HG03565 (cell line): Measurements from ENCODE around the gene JAG2.

Experiments used
- ATAC-seq: cut with Tn5 transposase; IDR thresholded peaks from one replicate; pipeline ENCODE4 v1.9.1; 2021; ENCODE audit warnings: mild to moderate bottlenecking, moderate library complexity; ENCODE audit not compliant: unreplicated experiment

The JAG2 gene

DNA sequence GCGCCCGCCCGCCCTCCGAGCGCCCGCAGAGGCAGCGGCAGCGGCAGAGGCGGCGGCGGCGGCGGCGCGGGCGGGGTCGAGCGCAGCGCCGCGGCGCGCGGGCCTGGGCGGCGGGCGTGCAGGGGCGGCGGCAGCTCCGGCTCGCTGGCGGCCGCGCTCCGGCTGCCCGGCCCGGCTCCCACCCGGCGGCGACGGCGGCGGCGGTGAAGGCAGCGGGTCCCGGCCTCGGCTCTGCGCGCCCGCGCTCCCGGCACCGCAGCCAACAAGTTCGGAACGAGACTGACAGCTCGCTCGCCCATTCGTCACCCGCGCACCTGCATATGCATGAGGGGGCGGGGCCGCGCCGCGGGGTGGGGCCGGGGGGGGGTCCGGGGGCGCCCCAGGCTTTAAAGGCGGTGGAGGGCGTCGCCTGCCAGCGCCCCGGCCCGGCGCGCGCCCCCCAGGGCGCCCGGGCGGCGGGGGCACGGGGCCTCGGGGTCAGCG is at the start of gene JAG2:
Gene JAG2 (minus strand): TSS at position 281 of the 483 bp plus-strand sequence. CDS start 356 bp downstream, outside the sequence.
- no peak for ATAC-seq

DNA sequence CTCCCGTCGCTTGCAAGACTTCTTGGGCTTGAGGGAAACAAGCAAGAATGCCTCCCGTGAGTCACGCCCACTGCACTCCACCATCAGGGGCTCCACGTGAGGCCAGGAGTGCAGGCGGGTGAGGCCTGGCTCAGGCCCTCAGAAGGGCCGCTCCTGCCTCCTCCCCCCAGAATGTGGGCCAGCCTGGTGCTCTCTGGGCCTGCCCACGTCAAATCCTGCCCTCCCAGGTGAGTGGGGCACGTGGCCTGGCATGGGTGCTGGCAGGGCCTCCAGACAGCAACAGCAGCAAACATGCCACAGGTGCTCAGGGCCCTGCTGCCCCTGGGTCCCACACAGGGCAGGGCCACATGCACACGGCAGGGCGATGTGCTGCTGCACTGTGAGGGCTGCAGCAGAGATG is 49.2 kb upstream of the JAG2 start:
- no peak for ATAC-seq

DNA sequence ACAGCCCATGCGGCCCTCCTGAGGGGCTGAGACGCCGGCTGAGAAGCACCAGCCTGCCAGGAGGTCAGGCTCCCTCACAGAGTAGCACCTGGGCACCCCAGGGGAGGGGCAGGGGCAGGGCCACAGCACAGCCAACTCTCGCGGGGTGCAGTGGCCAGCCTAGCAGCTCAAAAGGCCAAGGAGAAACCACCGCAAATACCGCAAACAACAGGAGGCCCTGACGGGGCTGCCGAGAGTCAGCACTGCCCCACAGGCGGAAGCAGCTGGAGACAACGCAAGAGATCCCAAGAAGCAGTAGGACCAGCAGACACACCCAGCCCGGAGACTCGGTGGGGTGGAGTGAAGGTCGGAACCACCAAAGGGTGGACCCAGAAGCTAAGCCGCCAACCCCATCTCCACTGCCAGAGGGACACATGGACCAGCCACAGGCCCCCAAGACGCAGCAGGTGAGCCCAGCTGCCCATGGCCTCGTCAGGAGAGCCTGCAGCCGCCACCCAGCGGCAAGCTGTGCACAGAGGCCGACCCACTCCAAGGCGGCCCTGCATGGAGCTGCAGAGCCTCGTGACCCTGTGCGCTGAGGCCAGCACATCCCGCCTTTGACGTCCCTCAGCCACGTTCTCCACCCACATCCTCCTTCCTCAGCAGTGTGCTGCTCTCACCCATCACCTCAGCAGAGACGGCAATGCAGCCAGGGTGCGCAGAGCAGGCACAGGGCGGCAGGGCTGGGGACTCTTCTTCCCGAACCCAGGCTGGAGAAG is 48.1 kb upstream of the JAG2 start:
- no peak for ATAC-seq

DNA sequence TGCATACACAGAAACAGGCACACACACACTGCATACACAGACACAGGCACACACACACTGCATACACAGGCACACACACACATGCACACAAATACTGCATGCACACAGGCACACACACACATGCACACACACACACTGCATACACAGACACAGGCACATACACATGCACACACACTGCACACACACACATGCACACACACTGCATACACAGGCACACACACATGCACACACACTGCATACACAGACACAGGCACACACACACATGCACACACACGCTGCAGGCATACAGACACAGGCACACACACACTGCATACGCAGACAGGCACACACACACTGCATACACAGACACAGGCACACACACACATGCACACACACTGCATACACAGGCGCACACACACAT is 47.0 kb upstream of the JAG2 start:
- ATAC-seq, result no peak

DNA sequence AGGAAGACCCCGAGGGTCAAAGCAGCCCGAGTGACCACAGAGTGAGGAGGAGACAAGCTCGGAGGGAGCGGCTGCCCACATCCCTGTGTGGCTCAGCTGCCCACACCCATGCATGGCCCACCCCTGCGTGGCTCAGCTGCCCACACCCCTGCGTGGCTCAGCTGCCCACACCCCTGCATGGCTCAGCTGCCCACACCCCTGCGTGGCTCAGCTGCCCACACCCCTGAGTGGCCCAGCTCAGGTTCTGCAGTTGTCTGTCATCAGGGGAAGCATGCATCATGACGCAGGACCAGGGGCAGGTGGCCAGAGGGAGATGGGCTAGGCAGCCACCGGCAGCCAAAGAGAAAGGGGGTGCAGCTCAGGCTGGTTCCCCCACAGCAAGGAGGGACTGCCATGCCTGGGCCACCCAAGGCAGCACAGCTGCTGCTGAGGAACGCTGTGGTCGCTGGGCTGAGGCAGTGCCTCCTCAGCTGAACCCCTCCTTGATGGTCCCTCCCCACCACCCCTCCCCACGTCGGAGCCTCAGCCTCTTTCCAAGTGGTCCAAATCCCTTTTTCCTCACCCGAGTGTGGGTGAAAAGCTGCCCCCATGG is 45.8 kb upstream of the JAG2 start:
- ATAC-seq, result no peak

DNA sequence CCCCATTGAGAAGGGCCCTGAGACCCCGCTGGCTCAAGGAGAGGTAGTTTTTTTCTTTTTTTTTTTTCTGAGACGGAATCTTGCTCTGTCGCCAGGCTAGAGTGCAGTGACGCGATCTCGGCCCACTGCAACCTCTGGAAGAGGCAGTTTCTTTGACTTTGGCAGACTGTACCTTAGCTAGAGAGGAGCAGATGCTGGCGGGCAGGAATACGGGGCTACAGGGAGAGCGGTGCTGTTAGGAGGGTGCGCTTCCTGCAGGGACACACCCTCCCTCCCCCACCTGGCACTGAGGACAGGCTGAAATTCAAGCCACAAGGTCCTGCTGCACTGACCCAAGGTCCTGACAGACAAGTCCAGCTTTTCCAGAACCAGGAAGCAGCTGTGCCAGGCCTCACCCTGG is 44.8 kb upstream of the JAG2 start:
- no peak for ATAC-seq

DNA sequence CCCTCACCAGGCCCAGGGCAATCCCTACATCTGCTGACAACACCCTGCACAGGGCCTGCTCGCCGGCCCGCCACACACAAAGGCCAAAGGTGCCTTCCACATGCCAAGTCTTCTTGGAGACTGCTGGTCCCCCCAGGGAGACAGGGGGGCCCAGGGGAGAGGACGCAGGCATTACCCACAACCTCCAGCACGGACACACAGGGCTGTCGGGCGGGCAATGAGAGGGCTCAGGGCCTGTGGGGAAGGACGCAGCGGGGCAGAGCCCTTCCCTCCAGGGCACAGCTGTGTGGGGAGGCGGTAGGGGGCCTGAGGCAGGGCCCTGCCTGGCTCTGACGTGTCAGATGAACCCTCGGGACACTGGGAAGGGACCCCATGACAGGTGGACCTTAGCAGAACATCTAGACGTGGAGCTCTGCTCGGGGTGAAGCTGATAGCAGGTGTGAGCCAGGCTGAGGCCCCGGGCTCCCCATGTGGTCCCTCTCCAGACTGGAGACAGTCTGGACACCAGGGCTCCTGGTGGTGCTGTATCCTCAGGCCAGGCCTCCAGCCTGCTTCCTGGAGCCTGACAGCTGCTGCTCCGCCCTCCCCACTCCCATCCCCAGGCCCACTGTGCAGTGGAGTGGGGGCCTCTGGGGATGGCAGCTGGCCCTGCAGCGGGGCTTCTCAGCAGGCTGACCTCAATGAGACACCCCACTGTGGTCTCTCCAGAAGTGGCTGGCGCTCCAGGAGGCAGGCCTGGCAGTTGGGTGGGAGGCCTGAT is 44.1 kb upstream of the JAG2 start:
- ATAC-seq, result no peak

DNA sequence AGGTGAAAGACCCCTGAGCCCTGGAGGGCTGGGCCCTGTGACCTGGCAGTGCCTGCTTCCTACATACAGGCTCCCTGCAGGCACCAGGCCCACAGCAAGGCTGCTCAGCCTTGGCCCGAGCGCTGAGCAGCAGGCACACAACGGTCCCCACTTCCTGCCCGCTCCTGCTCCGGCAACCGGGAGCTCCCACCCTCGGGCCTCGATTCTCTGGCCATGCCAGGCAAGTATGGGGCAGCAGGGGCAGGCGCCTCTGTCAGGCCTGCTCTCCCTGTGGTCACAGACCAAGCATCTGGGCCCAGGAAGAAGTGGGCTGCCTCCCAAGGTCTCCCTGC is 43.1 kb upstream of the JAG2 start:
- no peak for ATAC-seq

DNA sequence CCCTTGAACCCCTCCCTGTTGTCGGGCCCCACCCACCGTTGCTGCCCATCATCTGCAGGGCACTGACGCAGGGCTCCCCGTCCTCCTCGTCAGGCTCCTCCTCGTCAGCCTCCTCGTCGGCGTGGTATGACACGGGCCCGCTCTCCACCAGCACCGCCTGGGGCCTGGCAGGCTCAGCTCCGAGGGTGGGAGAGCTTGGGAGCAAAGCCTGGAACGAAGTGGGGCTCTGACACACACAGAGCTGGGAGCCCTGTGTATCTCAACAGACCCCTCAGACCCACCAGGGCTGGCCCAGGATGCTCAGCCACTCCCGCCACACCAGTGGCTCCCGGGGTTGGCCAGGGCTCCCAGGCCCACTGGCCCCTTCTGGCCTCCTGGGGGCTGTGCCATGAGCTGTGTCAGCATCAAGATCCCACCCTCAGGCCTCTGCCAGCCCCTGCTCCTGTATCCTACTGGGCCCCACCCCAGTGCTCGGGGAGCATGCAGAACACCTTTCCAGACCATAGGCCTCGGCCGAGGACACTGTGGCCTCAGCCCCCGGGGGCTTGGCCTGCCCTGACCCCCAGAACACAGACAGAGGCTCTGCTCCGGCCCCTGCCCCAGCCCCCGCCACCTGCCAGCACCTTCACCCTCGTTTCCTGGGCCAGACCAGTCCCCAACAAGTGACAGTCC is 42.6 kb upstream of the JAG2 start:
- no peak for ATAC-seq

DNA sequence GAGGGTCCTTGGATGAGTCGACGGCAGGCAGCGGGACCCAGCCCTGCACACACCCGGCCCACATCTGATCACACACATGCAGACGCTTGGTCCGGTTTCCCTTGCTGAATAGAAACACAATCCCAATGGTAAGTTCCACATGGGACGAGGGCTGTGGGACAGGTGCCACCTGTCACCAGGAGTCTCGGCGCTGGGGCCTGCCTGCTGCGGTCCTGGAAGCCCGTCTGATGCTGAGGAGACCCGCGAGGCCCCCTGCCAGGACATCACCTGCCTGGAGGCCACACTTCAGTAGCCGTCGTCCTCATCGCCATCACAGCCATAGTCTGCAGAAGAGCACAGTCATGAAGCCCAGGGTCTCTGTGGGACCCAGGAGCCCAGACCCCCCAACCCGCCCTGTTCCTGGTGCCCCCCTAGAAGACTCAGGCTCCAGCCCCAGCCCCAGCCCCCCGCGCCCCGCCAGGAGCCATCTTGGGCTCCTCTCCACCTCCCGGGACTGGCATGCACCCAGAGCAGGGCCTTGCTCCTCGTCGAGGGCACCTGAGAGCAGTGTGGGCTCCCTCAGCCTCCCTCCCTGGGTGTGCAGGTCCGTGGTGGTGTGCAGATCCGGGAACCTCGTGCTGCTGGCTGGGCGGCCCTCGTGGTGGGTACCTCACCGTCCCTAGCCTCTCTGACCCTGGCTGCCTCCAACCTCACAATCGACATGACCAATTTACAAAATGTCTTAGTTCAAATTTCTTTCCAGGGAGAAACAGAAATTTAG is 41.9 kb upstream of the JAG2 start:
- no peak for ATAC-seq

DNA sequence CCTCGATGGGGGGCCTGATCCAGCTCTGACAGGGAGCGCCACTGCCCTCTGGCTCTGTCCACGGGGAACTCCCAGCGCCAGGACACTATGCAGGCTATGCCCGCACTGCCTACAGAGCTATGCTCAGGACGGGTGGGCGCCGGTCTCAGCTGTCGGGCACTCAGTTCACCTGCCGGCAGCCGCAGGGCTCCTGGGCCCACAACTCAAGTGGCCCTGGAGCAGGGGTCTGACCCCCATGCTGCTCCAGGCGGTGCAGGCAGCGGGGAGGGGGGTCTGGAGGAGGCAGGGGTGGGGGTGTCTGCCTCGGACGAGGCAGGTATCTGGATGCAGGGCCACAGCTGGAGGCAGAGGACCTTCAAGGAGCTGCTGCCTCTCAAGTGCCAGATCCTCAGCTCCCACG is 41.1 kb upstream of the JAG2 start:
- ATAC-seq, result no peak

DNA sequence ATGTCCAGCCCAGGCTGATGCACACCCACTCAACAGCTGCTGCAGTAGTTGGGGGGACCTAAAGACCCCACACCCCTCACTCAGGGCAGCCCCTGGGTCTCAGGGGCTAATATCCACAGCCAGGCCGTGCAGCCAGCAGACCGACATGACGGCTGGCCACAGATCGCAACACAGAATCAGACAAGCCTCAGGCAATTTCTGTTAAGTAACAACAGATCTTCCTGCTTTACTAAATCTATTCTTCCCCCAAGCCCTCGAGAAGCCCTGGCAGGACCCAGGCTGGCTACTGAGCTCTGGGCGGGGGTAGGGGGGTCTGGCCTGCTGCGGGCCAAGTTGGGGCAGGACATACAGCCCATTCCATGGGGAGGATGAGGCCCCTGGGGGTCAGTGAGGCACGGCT is 40.5 kb upstream of the JAG2 start:
- no peak for ATAC-seq

DNA sequence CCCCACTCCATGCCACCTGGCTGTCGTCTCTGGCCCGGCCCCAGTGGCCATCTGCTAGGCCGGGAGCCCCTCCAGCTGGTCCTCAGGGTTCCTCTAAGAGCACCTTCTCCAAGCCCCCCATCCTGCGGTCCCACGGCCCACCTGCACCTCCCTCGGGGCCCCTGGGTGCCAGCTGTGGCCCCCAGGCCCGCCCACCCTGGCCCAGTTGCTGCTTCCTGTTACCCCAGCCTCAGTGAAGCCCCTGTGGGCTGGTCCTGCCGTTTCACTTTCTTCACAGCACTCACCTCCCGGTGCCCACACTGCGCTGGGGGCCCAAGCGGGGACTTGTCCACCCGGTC is 40.1 kb upstream of the JAG2 start:
- ATAC-seq, result no peak

DNA sequence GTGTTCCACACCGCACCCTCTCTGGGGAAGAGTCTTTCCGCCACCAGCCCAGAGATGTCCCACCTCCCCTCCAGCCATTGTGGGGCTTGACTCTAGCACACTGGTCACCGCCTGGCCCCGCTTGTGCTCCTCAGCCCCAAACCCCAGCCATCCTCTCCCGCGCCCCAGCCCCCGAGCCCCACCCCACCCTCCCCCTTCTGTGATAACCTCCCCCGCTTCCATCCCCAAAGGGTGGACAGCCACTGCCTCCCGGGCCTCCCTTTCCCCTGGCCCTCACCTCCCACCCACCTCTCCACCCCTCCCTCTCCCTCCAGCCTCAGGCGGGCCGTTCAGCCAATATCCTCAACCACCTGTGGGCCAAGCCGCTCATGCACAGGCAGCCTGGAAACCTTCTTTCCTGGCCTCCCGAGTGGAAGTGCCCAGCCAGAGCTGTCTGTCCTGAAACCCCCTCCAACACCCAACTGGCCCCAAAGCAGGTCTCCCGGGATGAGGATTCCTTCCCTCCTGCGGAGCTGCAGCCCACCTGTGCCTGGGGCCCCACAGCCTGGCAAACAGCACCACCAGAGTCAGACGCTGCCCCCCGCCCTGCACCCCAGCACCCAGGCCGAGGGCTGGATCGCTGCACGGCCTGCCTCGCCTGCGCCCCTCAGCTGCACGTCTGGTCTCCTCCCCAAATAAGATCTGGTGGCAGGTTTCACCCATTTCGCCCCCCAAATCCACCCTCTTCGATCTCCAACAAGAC is 39.6 kb upstream of the JAG2 start:
- ATAC-seq, result no peak

DNA sequence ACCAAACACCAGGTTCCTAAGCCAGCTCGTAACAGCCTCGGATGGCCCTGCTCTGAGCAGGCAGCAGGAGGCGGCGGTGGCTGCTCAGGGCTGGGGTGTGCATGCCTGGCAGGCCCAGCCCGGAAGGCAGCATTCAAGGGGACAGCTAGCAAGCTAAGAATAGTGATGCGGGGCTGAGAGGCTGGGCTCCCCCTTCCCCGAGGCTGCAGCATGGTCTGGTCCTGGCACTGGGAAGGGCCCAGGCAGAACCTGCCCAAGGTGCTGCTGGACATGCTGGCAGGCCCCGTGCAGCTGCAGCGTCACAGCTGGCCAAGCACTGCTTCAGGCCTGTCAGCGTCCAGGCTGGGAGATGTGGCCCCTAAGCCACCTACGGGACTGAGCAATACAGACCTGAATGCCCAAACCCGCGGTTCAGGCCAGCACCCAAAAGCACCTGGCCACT is 38.9 kb upstream of the JAG2 start:
- ATAC-seq, result no peak

DNA sequence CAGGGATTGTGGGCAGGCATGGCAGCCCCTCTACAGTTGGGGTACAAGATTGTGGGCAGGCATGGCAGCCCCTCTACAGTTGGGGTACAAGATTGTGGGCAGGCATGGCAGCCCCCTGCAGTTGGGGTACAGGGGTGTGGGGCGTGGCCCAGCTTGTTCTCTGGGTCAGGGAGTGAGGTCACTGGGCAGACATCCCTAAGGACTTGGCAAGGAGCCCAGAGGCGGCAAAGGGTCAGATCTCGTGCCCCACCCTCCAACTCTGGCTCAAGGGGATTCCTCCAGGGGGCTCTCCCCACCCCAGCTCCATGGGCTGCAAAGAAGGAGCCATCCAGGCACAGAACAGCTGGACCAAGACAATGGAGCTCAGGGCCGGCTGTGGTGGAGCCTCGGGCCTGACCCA is 38.3 kb upstream of the JAG2 start:
- ATAC-seq, result no peak

DNA sequence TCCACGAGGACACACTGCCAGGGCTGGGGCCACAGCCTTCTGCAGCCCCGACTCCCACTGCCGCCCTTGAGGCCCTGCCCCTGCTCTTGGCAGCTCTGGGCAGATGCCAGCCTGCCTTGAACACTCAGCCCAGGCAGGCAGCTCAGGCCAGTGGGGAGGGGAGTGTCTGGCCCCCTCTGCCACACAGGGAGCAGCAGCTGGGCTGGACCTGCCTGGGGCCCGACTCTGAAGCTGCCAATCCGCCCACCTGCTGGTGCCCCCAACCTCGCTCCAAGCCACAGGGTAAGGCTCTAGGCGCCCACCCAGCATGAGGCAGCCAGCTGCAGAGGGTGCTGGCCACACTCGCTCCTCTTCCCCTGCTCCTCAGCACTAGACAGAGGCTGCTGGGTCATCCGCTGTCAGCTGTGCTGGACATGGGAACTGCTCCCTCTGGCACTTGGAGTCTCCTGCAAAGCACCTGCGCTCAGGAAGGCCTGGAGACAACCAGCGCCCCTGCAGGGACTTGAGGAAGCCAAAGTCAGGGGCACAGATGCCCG is 37.2 kb upstream of the JAG2 start:
- no peak for ATAC-seq

DNA sequence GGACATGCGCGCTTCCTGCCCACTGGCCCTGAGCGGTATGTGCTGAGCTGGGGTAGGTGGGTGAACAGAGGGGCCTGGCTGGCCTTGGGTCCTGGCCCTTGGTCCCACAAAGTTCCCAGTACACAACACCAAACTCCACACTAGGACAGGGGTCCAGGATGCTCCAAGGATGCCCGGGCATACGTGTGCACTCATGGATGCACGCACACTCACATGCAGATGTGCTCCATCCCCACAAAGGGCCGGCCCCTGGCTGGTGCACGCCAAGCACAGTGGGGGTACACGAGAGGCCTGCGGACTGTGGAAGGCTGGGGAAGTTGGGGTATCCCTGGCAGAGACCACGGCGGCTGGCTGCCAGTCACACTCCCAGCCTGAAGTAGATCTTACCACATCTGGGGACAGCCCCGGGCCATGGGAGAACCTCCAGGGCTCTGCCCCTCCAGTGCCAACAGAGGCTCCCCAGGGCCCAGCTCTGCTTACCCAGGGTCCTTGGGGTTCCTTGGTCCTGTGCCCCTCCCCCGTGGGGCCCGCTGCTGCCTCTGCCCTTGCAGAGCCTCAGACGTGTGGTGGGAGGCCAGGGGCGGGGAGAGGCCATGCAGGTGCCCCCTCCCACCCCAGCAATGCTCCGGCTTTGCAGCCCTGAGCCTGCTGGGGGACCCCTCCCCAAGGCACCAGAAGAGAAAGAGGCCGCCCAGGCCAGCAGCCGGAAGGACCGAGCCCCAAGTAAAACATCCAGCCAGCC is 36.5 kb upstream of the JAG2 start:
- ATAC-seq, result no peak

DNA sequence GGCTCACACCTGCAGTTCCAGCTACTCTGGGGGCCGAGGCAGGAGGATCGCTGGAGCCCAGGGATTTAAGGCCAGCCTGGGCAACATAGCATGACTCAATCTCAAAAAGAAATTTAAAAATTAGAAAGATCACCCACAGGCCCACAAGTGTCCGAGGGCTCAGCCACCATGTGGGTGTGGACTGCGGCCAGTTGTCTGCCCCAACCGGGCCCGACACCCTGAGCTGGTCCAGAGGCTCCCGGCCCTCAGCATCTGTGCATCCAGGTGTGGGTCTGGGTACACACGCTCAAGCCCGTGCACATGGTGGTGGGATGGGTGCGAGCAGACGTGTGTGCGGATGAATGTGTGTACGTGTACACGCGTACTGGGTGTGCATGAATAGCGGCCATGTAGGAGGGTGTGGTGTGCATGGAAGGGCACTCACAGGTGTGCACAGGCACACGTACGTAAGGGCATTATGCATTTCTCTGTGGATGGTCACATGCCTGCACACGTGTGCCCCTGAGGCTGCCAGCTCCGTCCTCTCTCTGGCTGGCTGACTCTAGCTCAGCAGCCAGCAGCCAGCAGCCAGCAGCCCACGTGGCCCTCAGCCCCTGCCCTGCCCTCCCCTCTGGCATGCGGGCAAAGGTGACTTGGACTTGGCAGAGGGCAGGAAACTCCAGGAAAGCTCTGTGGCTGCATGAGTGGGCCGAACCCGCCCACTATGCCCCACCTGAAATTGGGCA is 35.8 kb upstream of the JAG2 start:
- ATAC-seq, result no peak
